GM19099 (cell line): ENCODE measurements around the gene FYB1.

Experiments used
- POLR2A ChIP-seq: IDR thresholded peaks from 3 replicates; pipeline ENCODE4 v1.6.1; 2011; ENCODE audit warnings: low read depth; ENCODE audit not compliant: insufficient read length; ENCODE audit errors: extremely low read depth

FYB1 gene

GRCh38 chr5:39219437-39219836 lies at the start of gene FYB1:
FYB1 (minus strand) TSS chr5:39219563; CDS start chr5:39202960, 16,603 bp downstream.
- no peak for TF ChIP-seq POLR2A

DNA sequence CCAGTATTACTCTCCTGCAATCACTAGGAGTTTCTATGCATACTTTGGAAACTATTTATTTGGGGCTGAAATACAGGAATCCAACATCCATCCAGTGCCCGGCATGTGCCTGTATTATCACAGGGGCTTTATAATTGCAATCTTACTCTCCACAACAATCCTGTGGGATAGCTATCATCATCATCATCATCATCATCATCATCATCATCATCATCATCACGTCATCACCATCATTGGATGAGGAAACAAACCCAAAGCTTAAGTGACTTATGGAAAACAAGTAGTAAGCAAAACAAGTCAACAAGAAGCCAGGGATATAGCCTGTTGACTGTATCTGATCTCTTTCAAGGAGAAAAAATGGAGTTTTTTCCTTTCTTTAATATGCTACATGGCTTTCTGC lies 47.8 kb upstream of the FYB1 start:
- no peak for TF ChIP-seq POLR2A

DNA sequence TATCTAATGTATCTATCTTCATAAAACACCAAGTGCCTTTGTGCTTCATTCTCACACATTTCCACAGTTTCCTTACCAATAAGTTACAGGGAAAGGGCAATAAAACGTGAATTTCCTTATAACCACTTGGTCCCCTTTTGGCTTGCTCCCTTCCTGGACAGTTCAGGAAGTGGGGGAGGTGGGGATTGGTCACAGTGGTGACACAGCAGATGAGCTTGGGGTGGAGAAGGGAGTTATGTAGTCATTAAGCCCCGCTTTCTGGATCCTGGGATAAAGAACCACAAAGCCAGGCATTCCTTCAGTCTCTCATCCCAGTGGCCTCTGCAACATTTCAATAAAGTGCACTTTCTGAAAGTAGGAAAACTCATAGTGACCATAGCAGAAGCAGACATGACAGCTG lies 47.1 kb upstream of the FYB1 start:
- TF ChIP-seq POLR2A, result no peak

DNA sequence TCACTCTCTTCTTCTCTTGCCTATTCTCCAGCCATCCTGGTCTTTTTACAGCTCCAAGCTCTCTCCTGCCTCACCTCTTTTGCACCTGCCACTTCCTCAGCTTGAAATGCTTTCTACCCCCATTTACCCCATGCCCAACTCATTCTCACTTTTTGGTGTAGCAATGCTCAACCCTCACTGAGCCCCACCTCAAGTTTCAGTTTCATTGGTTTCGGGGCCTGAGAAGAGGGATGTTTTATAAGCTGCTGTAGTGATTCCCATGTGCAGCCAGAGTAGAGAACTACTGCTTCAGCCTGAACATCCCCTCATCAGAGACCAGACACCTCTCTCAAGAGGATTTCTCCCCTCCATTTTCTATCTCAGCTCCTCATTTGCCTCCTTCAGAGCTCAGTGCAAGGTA lies 45.2 kb upstream of the FYB1 start:
- TF ChIP-seq POLR2A, result no peak

- TF ChIP-seq POLR2A, result no peak
These were observed 43.6 kb upstream of the FYB1 start for GRCh38 chr5:39262981-39263380.

GRCh38 chr5:39260095-39260494 lies 40.7 kb upstream of the FYB1 start:
- TF ChIP-seq POLR2A, result no peak

DNA sequence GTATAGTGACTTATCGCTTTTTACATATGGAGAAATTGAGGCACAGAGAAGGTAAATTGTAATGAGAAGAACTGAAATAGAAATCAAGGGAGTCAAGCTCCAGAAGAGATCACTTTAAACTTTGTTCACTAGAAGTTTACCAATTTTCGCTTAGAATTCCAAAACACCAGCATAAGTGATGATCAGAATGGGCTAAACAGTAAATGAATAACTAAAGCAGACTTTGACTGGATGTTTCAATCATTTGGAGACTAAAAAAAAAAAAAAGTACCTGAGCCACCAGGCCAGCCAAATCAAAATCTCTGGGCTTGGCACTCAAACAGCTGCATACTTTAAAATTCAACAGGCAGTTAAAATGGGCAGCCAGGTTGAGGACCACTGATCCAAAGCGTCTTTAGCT lies 38.2 kb upstream of the FYB1 start:
- no peak for TF ChIP-seq POLR2A

GRCh38 chr5:39256477-39257235 lies 37.3 kb upstream of the FYB1 start:
- no peak for TF ChIP-seq POLR2A

GRCh38 chr5:39255406-39255805 lies 36.0 kb upstream of the FYB1 start:
- no peak for TF ChIP-seq POLR2A

- no peak for TF ChIP-seq POLR2A
These were observed 35.3 kb upstream of the FYB1 start for GRCh38 chr5:39254671-39255070.

DNA sequence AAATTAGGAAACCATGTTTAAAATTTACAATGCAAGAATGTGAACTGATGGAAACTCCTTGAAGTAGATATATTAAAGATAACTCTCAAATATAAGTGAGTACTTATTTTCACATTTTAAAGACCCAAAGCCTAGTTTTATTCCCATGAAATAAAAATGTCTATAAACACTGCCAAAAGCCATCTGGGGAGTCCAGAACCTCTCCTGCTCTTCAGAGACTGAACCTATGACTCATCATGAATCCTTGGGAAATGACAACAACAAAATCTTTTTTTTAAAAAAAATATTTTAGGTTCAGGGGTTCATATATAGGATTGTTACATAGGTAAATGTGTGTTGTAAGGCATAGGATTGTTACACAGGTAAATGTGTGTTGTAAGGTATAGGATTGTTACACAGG lies 33.8 kb upstream of the FYB1 start:
- no peak for TF ChIP-seq POLR2A

DNA sequence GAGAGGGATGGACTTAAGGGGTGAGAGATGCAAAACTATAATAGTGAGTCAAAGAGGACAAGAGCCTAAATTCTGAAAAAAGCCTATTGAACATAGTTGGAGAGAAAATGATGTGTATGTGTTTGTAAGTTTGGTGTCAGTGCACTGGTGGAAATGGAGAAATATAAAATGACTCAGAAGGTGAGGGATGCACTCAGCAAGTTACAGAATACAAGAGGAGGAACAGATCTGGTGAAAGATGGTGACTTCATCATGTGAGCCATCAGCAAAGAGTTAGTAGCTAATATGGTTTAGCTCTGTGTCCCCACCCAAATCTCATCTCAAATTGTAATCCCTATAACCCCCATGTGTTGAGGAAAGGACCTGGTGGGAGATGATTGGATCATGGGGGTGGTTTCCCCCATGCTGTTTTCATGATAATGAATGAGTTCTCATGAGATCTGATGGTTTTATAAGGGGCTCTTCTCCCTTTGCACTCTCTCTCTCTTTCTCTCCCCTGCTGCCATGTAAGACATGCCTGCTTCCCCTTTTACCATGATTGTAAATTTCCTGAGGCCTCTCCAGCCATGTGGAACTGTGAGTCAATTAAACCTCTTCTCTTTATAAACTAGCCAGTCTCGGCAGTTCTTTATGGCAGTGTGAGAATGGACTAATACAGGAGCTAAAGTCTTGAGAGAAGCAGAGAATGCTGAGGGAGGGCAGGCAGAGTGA lies 30.4 kb upstream of the FYB1 start:
- no peak for TF ChIP-seq POLR2A

DNA sequence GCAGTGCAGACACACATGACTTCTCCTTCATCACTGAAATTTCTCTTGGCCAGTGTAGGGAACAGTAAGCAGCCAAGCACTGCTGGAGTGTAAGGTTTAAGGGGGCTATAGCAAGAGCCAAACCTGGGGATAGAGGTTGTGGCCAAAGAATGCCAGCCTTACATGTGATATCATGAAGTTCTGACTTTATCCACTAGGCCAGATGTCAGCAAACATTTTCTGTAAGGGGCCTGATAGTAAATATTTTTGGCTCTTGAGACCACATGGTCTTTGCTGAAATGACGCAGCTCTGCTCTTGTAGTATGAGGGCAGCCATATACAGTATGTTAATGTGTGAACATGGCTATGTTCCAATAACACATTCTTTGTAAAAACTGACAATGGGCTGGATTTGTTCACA lies 29.7 kb upstream of the FYB1 start:
- no peak for TF ChIP-seq POLR2A

GRCh38 chr5:39240750-39241149 lies 21.4 kb upstream of the FYB1 start:
- no peak for TF ChIP-seq POLR2A

DNA sequence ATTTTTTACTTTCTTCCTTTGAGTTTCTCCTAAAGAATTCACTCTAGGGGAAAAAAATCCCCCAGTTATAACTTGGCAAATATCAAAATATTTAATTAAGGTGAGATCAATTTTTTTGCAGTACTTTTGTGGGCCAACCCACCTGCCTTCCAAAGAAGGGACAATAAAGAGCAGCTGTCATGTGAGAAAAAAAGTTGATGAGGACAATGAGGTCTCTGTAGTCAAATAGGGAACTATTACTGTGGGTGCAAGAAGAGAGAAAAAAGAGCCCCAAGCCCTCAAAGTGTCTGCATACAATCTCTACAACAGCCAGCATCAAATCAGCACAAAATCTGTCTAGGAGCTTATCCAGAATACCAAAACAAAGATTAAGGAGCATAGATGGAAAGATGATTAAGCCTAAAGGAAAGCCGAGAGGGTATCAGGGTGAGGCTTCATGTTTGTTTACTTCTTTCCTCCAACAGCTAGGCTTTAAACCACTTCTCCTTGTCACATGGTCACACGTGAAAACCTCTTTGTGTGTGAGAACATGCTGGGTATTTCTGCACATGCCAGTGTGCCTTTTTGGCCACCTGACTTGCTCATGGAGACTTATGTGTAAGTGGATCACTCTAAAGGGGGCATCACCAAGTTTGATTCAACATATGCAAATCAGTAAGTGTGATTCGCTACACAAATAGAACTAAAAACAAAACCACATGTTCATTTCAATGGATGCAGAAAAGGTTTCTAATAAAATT lies 19.2 kb upstream of the FYB1 start:
- TF ChIP-seq POLR2A, result no peak

GRCh38 chr5:39236718-39237117 lies 17.4 kb upstream of the FYB1 start:
- no peak for TF ChIP-seq POLR2A
